GM12892 (cell line): ENCODE measurements around the gene NLRP9.

Source experiments
- POLR2A ChIP-seq: IDR thresholded peaks from 2 replicates; pipeline ENCODE4 v1.6.1; 2011; ENCODE audit warnings: low read depth, low read length, control low read depth
- POLR2AphosphoS5 ChIP-seq: IDR thresholded peaks from 2 replicates; pipeline ENCODE4 v1.6.1; 2011; ENCODE audit warnings: low read depth, low read length, control low read depth
- TAF1 ChIP-seq: IDR thresholded peaks from 2 replicates; pipeline ENCODE4 v1.6.1; 2011; ENCODE audit warnings: low read depth, mild to moderate bottlenecking, control low read depth, low read length, borderline replicate concordance

GRCh38 chr19:55700813-55701212 is 37.4 kb downstream of the NLRP9 start:
- TF ChIP-seq POLR2A (no peak), POLR2AphosphoS5 (no peak), TAF1 (no peak)
